GM06990 (cell line): ENCODE results near the gene CLSTN3.

Experiments
- DNase-seq: peaks from one replicate; pipeline ENCODE4 v3.0.0-alpha.2; 2011; ENCODE audit not compliant: insufficient read length; ENCODE audit errors: extremely low read depth
- H3K27me3 ChIP-seq: replicated peaks from 2 replicates; pipeline ENCODE4 v1.6.0; 2011; ENCODE audit warnings: low read length; ENCODE audit not compliant: control insufficient read depth, insufficient read depth
- H3K36me3 ChIP-seq: 2 replicates; pipeline ENCODE4 v1.5.1; 2011; ENCODE audit warnings: low read length; ENCODE audit not compliant: control insufficient read depth, insufficient read depth
- H3K4me3 ChIP-seq: replicated peaks from 2 replicates; pipeline ENCODE4 v1.5.1; 2011; ENCODE audit warnings: low read depth, mild to moderate bottlenecking, control low read depth, low read length
- TF ChIP-seq, protein P1 (sequence below): IDR thresholded peaks from 2 replicates; pipeline ENCODE4 v1.5.1; 2011; ENCODE audit warnings: low read length, control low read depth, mild to moderate bottlenecking, inconsistent platforms; ENCODE audit not compliant: insufficient read depth, poor library complexity, severe bottlenecking

Gene CLSTN3

DNA sequence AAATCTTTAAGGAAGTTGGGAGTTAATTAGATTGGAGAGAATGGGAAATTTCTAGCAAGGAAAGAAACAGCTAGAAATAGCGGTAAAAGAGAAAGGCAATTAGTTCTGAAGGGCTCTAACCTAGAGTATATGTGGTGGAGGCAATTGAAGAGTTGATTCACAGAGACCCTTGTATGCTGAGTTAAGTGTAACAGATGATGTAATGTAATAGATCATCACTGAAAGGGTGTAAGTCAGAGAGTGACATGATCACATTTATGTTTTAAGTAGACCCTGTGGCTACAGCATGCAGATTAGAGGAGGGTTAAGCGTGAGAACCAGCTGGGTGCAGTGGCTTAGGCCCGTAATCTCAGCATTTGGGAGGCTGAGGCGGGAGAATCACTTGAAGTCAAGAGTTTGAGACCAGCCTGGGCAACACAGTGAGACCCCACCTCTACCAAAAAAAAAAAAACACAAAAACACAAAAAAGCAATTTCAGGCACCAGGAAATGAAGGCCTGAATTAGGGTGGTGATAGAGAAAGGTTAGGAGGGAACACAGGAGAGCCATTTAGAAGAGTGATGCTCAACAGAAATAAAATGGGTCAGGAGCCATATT is 4.4 kb upstream of the CLSTN3 start:
- DNase-seq = no peak
- no peaks in the 10 kb centered on the region for H3K27me3 ChIP-seq
- peaks cover 2% of the 10 kb centered on the region; the same call in 1 of the 2 replicates for H3K36me3 ChIP-seq
- TF ChIP-seq, protein P1, sequence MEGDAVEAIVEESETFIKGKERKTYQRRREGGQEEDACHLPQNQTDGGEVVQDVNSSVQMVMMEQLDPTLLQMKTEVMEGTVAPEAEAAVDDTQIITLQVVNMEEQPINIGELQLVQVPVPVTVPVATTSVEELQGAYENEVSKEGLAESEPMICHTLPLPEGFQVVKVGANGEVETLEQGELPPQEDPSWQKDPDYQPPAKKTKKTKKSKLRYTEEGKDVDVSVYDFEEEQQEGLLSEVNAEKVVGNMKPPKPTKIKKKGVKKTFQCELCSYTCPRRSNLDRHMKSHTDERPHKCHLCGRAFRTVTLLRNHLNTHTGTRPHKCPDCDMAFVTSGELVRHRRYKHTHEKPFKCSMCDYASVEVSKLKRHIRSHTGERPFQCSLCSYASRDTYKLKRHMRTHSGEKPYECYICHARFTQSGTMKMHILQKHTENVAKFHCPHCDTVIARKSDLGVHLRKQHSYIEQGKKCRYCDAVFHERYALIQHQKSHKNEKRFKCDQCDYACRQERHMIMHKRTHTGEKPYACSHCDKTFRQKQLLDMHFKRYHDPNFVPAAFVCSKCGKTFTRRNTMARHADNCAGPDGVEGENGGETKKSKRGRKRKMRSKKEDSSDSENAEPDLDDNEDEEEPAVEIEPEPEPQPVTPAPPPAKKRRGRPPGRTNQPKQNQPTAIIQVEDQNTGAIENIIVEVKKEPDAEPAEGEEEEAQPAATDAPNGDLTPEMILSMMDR = no peak
- H3K4me3 ChIP-seq = no peak overlapping the region

DNA sequence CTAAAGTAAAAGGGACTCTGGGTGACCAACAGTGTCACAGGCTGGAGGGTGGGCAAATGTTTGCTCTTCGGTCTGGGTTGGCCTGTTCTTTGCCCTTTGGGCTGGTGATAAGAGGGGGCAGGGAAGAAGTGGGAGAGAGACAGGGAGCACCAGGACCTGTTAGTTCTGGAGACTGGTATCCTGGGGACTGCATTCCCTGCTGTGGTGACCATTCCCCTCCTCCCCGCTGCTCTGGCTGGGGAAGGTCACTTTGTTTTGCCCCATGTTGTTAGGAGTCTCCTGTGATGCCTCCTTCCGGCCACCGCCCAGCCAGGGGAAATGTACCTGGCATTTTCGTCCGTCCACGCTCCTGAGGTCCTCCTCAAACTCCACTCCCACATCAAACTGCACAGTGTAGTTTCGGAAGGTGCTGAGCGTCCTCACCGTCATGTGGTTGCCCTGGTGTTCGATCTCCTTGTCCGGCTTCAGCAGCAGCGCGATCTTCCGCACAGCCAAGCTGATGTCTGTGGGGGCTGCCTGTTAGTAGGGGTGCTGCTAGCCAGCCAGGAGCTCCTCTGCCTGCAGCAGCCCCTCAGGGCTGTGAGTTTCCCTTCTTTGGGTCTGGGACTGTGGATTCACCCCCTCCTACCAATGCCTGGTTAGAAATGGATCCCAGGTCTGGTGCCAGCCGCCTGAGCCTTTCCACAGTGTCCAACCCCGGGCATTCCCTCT is 2.1 kb upstream of the CLSTN3 start:
- H3K4me3 ChIP-seq = no peak overlapping the region

DNA sequence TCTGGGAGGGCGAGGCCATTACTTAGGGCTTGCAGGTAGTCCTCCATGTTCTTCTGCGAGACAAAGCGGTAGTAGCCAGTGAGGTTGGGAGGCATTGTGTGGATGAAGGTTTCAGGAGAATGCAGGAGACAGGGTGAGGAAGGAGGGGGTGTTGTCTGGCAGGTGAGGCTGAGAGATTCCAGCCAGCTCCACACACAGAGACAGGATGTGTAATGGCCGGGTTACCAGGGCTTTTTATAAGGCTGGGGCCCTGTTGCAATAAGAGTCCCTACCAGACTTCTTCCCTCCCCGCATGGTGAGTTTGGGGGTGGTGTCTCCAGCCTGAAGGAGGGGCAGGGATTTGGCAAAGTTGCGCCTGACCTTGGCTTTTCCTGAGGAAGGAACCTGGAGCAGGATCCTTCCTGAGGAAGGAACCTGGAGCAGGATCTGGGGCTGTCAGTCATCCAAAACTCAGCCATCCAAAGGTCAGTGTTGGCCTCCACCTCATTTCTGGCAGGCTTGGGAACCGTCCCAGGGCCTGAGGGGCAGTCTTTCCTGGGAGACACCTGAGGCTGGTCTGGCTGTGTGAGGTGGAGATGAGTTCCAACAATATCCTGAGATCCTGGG is 1.4 kb upstream of the CLSTN3 start, which contains the start of gene RBP5:
Gene RBP5 (minus strand): TSS at position 209 of the 606 bp plus-strand sequence. CDS start 114 bp downstream, at position 95.
- TF ChIP-seq, protein P1 = no peak

More for the DNA sequence above, 2.1 kb upstream of the CLSTN3 start:
- Histone ChIP-seq H3K36me3 (no peaks in the 10 kb centered on the region), H3K27me3 (no peaks in the 10 kb centered on the region)
- DNase-seq = no peak
- TF ChIP-seq, protein P1 = no peak

DNA sequence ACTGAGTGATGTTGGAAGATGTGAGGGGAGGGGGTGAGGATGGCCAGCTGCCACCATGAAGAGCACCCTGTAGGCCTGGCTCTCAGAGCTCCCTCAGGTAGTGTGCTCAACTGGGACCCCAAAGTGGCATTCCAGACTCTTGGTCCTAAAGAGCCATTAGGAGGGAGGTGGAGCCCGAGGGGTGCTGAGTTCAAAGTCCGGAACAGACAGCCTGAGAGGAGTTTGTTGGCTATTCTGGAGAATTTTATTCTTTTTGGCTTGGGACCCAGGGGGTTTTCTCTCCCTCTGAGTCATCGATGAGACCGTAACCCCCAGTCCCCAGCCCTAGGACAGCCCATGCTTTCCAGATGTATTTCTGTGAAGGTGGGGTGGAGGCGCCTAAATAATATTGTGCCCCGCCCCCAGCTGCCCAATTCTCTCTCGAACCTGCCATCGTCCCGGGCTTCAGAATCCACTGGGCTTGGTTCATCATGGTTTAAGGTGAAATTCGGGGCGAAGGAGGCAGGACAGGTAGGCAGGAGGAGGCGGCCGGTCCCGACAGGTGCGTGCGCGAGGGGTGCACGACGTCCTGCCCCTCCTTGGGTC is 792 bp upstream of the CLSTN3 start:
- Histone ChIP-seq H3K4me3 (peak overlapping the region; percentile 85), H3K36me3 (peaks cover 2% of the 10 kb centered on the region), H3K27me3 (no peaks in the 10 kb centered on the region)
- no peak for DNase-seq
- TF ChIP-seq, protein P1 = no peak

More for the DNA sequence above, 1.4 kb upstream of the CLSTN3 start, which contains the start of gene RBP5:
- peak within 1 kb of the TSS; percentile 85 for H3K4me3 ChIP-seq
- no peak for DNase-seq
- no peaks in the 10 kb centered on the region for H3K36me3 ChIP-seq
- no peaks in the 10 kb centered on the region for H3K27me3 ChIP-seq

DNA sequence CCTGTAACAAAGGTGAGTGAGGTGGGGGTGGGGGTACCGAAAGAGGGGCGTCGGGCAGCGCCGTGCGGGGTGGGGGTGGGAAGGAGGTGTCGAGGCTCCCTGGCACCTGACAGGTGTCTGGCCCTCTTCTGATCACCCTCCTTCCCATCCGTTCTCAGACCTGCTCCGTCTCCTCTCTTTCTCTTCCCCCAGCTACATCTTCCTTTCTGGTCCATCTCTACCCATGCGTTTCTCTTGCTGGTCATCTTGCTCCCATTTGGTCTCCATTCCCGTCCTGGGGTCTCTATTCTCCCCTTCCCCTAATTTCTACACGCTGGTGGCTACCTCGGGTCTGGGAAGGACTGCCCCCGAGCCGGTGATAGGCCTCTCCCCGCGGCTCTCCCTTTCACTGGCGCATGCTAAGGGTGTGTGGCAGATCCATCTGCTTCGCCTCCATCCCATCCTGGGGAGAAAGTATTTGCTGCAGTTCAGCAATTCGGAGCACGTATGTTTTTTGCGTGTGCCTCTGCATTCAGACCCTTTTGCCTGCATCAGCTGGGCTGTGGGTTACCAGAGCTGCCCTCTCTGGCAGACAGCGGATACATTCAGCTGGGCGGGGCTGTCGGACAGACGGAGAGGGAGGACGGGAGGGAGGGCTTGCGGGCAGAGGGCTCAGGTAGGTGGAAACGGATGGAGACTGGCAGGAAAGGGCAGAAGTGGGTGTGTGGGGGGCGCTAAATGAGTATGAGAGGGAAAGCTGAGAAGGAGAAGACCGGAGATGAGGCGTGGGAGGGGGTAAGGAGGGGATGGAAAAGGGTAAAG is 730 bp downstream of the CLSTN3 start:
- Histone ChIP-seq H3K27me3 (no peaks in the 10 kb centered on the region), H3K4me3 (peak overlapping the region; percentile 85), H3K36me3 (peaks cover 2% of the 10 kb centered on the region)
- TF ChIP-seq, protein P1 = peak; percentile 25
- peak; percentile 39 for DNase-seq
